Keratinocyte (primary cell): ENCODE data around the gene CDKN2AIP. TPM values are rescaled to one million over a fixed set of nuclear protein-coding genes. Genes with fewer than 3 reads are reported as not detected.

Experiments
- DNase-seq: peaks from one replicate; pipeline ENCODE4 v3.0.0-alpha.2; 2011; ENCODE audit warnings: low read depth, missing footprints, low spot score
- FAIRE-seq: peaks from 2 replicates; lab custom pipeline; 2011; peaks lifted over from hg19 to GRCh38; lab: Jason Lieb, UNC
- H2AFZ ChIP-seq: 2 replicates; pipeline ENCODE4 v1.6.0; 2012; ENCODE audit warnings: low read length, control low read depth, inconsistent platforms; ENCODE audit not compliant: control insufficient read depth
- H3K27ac ChIP-seq: 2 replicates; pipeline ENCODE4 v1.5.1; 2011; ENCODE audit warnings: low read length; ENCODE audit not compliant: control insufficient read depth, insufficient read depth
- H3K27me3 ChIP-seq: 3 replicates; pipeline ENCODE4 v1.6.0; 2011; ENCODE audit warnings: low read length; ENCODE audit not compliant: control insufficient read depth, insufficient read depth; ENCODE audit errors: extremely low read depth
- H3K36me3 ChIP-seq, 2 experiments: 2 replicates in 1 of 2; 3 replicates in 1 of 2; pipeline ENCODE4 v1.5.1; 2011; ENCODE audit warnings: low read length in 2 of 2, mild to moderate bottlenecking in 1 of 2; ENCODE audit not compliant: control insufficient read depth in 2 of 2, insufficient read depth in 2 of 2; ENCODE audit errors: extremely low read depth in 1 of 2
- H3K4me1 ChIP-seq: 3 replicates; pipeline ENCODE4 v1.5.1; 2011; ENCODE audit warnings: low read length; ENCODE audit not compliant: control insufficient read depth, insufficient read depth; ENCODE audit errors: extremely low read depth
- H3K4me2 ChIP-seq: 3 replicates; pipeline ENCODE4 v1.6.0; 2011; ENCODE audit warnings: low read depth, low read length; ENCODE audit not compliant: control insufficient read depth, insufficient read depth; ENCODE audit errors: extremely low read depth
- H3K4me3 ChIP-seq, 3 experiments: fragments of 200-600 bp in 1 of 3; sonication (generic) in 1 of 3; 2 replicates in 2 of 3; 3 replicates in 1 of 3; pipeline ENCODE4 v1.5.1; 2011 to 2016; ENCODE audit warnings: low read length in 3 of 3, mild to moderate bottlenecking in 3 of 3, control low read depth in 2 of 3, inconsistent platforms in 1 of 3, low read depth in 1 of 3, mixed read lengths in 1 of 3, mixed run types in 1 of 3, moderate library complexity in 1 of 3; ENCODE audit not compliant: control insufficient read depth in 2 of 3, insufficient read depth in 2 of 3; ENCODE audit errors: extremely low read depth in 1 of 3
- H3K79me2 ChIP-seq: 2 replicates; pipeline ENCODE4 v1.6.0; 2012; ENCODE audit warnings: low read length; ENCODE audit not compliant: control insufficient read depth, insufficient read depth
- H3K9ac ChIP-seq: 3 replicates; pipeline ENCODE4 v1.6.0; 2011; ENCODE audit warnings: low read length; ENCODE audit not compliant: control insufficient read depth, insufficient read depth; ENCODE audit errors: extremely low read depth
- H3K9me1 ChIP-seq: 3 replicates; pipeline ENCODE4 v1.6.0; 2011; ENCODE audit warnings: low read length; ENCODE audit not compliant: control insufficient read depth, insufficient read depth; ENCODE audit errors: extremely low read depth
- H3K9me3 ChIP-seq: 2 replicates; pipeline ENCODE4 v1.5.1; 2012; ENCODE audit warnings: low read depth, low read length; ENCODE audit not compliant: control insufficient read depth
- H4K20me1 ChIP-seq: 3 replicates; pipeline ENCODE4 v1.6.0; 2011; ENCODE audit warnings: low read length; ENCODE audit not compliant: control insufficient read depth, insufficient read depth; ENCODE audit errors: extremely low read depth
- EZH2 ChIP-seq: IDR thresholded peaks from one replicate; pipeline ENCODE4 v1.6.1; 2012; ENCODE audit warnings: inconsistent platforms, mild to moderate bottlenecking, low read length, moderate library complexity
- dilution Hi-C: fragments of 300-500 bp; cut with MboI; formaldehyde crosslinking; loops from one replicate; pipeline ENCODE4 v1.7.0; 2020; ENCODE audit warnings: low sequenced_read_pairs; ENCODE audit not compliant: extremely low pct_ligation_motif_present
- polyA plus RNA-seq, 5 experiments: library from polyadenylated mRNA; depleted of rRNA in 3 of 5; stranded (reverse) in 3 of 5; stranded (forward) in 1 of 5; unstranded in 1 of 5; fragments of >200 nt; gene quantifications; 1 replicate in 1 of 5; 2 replicates in 3 of 5; 3 replicates in 1 of 5; pipeline versions ENCODE4 v1.2.1 to v1.2.3, GENCODE V29; 2011 to 2012; ENCODE audit warnings: missing spikeins in 2 of 5, low read depth in 1 of 5, low replicate concordance in 1 of 5
- TF ChIP-seq, protein P1 (sequence below), 3 experiments: IDR thresholded peaks in 1 of 3; conservative IDR thresholded peaks in 1 of 3; optimal IDR thresholded peaks in 1 of 3; 2 replicates in 2 of 3; 3 replicates in 1 of 3; pipeline versions ENCODE3 to v1.5.1; 2011; ENCODE audit warnings: low read length in 3 of 3, mild to moderate bottlenecking in 3 of 3, moderate library complexity in 2 of 3, control low read depth in 1 of 3, inconsistent platforms in 1 of 3; ENCODE audit not compliant: insufficient read depth in 2 of 3; ENCODE audit errors: extremely low read depth in 1 of 3

Gene CDKN2AIP
- polyA plus RNA-seq, 1 donor (not counting 4 experiments of a cell fraction or from before 2014, with no cell fraction given) = 13.6 TPM

DNA sequence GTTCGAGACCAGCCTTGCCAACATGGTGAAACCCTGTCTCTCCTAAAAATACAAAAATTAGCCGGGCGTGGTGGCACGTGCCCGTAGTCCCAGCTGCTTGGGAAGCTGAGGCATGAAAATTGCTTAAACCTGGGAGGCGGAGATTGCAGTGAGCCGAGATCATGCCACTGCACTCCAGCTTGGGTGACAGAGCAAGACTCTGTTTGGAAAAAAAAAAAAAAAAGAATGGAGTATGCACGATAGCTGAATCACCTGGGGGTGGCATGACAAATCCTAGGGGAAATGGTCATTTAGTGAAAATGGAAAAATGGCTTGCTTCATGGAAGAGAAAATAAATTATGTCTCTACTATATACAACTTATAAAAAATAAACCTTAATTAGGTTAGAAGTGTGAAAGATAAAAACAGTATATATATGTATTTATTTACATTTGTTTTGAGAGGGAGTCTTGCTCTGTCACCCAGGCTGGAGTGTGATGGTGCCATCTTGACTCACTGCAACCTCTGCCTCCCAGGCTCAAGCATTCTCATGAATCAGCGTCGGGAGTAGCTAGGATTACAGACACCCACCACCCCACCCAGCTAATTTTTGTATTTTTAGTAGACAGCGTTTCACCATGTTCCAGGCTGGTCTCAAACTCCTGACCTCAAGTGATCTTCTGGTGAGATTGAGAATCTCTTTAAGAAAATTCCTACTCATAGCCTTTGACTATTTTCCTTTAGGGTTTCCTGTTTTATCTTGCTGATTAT lies 41.1 kb downstream of the CDKN2AIP start:
- H3K9me1 ChIP-seq = no peaks in the 10 kb centered on the region
- H3K9me3 ChIP-seq = no peaks in the 10 kb centered on the region
- H3K27ac ChIP-seq = no peak overlapping the region
- no peaks in the 10 kb centered on the region for H3K36me3 ChIP-seq
- no peak overlapping the region for H3K4me3 ChIP-seq
- dilution Hi-C loops = no loop called here
- DNase-seq (no peak), FAIRE-seq (no peak)
- no peaks in the 10 kb centered on the region for H4K20me1 ChIP-seq
- TF ChIP-seq, protein P1, sequence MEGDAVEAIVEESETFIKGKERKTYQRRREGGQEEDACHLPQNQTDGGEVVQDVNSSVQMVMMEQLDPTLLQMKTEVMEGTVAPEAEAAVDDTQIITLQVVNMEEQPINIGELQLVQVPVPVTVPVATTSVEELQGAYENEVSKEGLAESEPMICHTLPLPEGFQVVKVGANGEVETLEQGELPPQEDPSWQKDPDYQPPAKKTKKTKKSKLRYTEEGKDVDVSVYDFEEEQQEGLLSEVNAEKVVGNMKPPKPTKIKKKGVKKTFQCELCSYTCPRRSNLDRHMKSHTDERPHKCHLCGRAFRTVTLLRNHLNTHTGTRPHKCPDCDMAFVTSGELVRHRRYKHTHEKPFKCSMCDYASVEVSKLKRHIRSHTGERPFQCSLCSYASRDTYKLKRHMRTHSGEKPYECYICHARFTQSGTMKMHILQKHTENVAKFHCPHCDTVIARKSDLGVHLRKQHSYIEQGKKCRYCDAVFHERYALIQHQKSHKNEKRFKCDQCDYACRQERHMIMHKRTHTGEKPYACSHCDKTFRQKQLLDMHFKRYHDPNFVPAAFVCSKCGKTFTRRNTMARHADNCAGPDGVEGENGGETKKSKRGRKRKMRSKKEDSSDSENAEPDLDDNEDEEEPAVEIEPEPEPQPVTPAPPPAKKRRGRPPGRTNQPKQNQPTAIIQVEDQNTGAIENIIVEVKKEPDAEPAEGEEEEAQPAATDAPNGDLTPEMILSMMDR (optimal IDR thresholded peaks at IDR 0.05 in 1 of 3, IDR thresholded peaks at IDR 0.05 in 1 of 3, conservative IDR thresholded peaks at IDR 0.05 in 1 of 3; ENCODE audit: extremely low read depth in 1 of 3, insufficient read depth in 2 of 3, low read length in 3 of 3) = no peak
- no peak for TF ChIP-seq EZH2
- no peaks in the 10 kb centered on the region for H3K4me1 ChIP-seq
- H3K27me3 ChIP-seq = no peaks in the 10 kb centered on the region
- no peak overlapping the region for H3K9ac ChIP-seq
- no peak overlapping the region for H3K4me2 ChIP-seq
- H3K79me2 ChIP-seq = no peaks in the 10 kb centered on the region
- H2AFZ ChIP-seq = no peak overlapping the region

DNA sequence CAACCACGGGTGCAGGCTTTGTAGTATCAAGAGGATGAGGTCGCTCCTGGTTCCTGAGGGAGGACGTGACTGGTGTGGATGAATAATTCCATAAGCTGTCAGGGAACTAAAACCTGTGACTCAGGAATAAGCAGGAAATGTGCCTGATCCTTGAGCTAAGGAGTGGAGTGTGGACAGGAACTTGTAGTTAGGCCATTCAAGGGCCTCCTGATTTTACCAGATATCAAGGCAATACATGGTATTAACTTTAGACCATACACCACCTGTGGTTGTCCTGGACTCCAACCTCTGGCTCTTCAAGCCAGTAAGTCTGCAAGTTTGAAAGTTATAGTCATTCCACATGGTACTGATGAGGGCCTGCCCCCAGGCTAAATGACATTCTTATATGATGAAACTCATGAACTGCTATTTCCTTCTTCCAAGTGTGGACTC lies 48.4 kb downstream of the CDKN2AIP start:
- peak; percentile 83 for DNase-seq
- H3K9me3 ChIP-seq = no peaks in the 10 kb centered on the region
- peak overlapping the region; percentile 10 for H3K9ac ChIP-seq
- peak overlapping the region; percentile 57 for H3K4me2 ChIP-seq
- no peaks in the 10 kb centered on the region for H3K79me2 ChIP-seq
- peak; percentile 98 for FAIRE-seq
- peak overlapping the region; percentile 50 for H2AFZ ChIP-seq
- H3K9me1 ChIP-seq = no peaks in the 10 kb centered on the region
- dilution Hi-C loops = no loop called here
- no peaks in the 10 kb centered on the region for H3K36me3 ChIP-seq
- H3K4me3 ChIP-seq = peak overlapping the region in 2 of 3 experiments; percentile 12 to 15
- no peak for TF ChIP-seq EZH2
- TF ChIP-seq, protein P1 (optimal IDR thresholded peaks at IDR 0.05 in 1 of 3, IDR thresholded peaks at IDR 0.05 in 1 of 3, conservative IDR thresholded peaks at IDR 0.05 in 1 of 3; ENCODE audit: extremely low read depth in 1 of 3, insufficient read depth in 2 of 3, low read length in 3 of 3) = no peak
- H4K20me1 ChIP-seq = no peaks in the 10 kb centered on the region
- peak overlapping the region; percentile 61 for H3K27ac ChIP-seq
- H3K4me1 ChIP-seq = peaks cover 25% of the 10 kb centered on the region
- no peaks in the 10 kb centered on the region for H3K27me3 ChIP-seq
